Uterus (tissue), 2 donors: ENCODE results near the gene PTPRR.

Source experiments
- POLR2A ChIP-seq, 2 donors: fragments of 450-650 bp; IDR thresholded peaks; one replicate each; pipeline ENCODE4 v1.6.1; 2016; ENCODE audit warnings: antibody characterized with exemption in 2 of 2, mild to moderate bottlenecking in 1 of 2, moderate library complexity in 1 of 2
- TF ChIP-seq, protein P1 (sequence below), 4 experiments: fragments of 200-600 bp in 2 of 4; fragments of 450-650 bp in 2 of 4; sonication (generic) in 2 of 4; IDR thresholded peaks; one replicate each; pipeline ENCODE4 v1.5.1; 2016 to 2019; ENCODE audit warnings: antibody characterized with exemption in 4 of 4, mild to moderate bottlenecking in 2 of 4, moderate library complexity in 1 of 4

GRCh38 chr12:70826156-70826555 lies 94.4 kb downstream of the PTPRR start:
- TF ChIP-seq, protein P1, sequence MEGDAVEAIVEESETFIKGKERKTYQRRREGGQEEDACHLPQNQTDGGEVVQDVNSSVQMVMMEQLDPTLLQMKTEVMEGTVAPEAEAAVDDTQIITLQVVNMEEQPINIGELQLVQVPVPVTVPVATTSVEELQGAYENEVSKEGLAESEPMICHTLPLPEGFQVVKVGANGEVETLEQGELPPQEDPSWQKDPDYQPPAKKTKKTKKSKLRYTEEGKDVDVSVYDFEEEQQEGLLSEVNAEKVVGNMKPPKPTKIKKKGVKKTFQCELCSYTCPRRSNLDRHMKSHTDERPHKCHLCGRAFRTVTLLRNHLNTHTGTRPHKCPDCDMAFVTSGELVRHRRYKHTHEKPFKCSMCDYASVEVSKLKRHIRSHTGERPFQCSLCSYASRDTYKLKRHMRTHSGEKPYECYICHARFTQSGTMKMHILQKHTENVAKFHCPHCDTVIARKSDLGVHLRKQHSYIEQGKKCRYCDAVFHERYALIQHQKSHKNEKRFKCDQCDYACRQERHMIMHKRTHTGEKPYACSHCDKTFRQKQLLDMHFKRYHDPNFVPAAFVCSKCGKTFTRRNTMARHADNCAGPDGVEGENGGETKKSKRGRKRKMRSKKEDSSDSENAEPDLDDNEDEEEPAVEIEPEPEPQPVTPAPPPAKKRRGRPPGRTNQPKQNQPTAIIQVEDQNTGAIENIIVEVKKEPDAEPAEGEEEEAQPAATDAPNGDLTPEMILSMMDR (IDR thresholded peaks at IDR 0.05): no peak
- TF ChIP-seq POLR2A (IDR thresholded peaks at IDR 0.05): no peak
